DMS 273 treated with DMSO at 0.1 percent for 48 hours (cell line): ENCODE data around the gene SIGLEC9.

Experiments used
- DNase-seq: peaks from one replicate; lab custom pipeline; 2025; lab: John Stamatoyannopoulos, UW

Gene SIGLEC9

DNA sequence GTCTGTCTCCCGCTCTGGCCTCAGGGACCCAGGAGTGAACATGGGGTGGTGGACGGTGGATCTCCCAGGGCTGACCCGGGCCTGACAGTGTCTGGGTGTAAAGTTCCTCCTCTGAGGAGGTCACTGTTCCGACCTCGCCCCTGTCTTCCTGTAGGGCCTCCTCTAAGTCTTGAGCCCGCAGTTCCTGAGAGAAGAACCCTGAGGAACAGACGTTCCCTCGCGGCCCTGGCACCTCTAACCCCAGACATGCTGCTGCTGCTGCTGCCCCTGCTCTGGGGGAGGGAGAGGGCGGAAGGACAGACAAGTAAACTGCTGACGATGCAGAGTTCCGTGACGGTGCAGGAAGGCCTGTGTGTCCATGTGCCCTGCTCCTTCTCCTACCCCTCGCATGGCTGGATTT lies at the start of gene SIGLEC9:
SIGLEC9 (plus strand) TSS at position 178 of the 400 bp plus-strand sequence; CDS start at position 247, 69 bp downstream.
- no peak for DNase-seq

DNA sequence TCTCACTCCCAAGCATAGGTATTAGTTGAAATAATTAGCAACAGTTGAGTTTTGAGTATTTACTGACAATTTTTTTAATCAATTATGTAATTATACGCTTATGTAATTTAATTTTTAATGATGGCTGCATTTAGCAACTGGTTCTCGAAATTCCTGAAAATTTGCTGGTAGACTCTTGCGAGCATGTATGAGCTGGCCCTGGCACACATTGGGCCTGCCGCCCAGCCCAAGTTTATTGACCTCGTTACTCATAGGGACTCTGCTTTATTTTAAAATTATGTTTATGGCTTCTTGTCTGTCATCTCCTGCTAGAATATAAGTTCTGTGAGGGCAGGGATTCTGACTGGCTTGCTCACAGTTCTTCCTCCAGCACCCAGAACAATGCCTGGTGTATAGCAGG lies 48.7 kb upstream of the SIGLEC9 start:
- DNase-seq: no peak

DNA sequence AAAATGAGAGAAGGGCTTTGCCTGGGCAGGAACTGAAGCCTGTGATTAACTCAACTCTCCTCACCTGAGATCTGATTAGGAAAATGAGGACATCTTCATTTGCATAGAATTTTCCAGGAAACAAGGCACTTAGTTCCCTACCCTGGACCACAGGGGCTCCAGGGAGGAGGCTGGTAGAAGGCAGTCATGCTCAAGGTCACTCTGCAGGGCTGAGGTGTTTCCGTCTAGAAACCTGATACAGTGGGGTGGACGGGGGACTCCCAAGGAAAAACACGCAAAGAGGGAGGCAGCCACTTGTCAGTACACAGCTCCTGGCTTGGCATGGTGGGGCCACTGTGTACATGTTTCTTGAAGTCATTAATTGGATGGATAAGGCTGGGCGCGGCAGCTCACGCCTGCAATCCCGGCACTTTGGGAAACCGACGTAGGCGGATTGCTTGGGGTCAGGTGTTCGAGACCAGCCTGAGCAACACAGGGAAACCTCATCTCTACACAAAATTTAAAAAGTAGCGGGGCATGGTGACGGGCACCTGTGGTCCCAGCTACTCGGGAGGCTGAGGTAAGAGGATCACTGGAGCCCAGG lies 48.0 kb upstream of the SIGLEC9 start:
- no peak for DNase-seq

DNA sequence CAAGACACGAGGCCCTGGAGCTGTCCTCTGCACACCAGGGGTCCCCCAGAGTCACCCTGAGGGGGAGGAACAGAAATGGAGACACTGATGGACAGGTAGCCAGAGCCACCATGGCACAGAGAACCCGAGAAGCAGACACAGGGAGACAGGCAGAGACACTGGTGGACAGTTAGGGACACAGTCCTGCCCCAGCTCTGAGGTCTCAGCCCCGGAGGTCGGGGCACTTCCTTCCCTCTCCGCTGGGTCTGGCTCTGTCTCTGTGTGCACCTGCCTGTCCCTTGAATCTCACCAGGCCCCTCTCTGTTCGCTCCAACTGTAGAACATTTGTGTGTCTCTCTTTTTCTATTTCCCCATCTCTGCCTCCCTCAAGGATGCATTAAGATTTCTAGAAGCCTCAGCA lies 46.6 kb upstream of the SIGLEC9 start:
- DNase-seq: no peak

DNA sequence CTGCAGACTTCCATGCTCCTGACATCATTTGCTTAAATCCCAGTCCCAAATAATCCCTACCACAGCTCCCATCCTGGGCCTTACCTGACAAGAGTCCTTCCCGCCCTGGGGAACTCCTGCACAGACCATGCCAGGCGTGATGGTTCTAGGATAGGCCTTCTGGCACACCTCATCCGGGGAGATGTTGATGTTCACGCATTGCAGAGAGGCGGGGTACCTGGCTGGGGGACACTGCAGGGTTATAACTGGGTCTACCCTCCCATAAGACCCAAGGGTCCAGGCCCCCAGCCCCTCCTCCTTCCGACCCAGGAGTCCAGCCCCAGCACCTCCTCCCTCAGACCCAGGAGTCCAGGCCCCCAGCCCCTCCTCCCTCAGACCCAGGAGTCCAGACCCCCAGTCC lies 46.0 kb upstream of the SIGLEC9 start:
- no peak for DNase-seq

DNA sequence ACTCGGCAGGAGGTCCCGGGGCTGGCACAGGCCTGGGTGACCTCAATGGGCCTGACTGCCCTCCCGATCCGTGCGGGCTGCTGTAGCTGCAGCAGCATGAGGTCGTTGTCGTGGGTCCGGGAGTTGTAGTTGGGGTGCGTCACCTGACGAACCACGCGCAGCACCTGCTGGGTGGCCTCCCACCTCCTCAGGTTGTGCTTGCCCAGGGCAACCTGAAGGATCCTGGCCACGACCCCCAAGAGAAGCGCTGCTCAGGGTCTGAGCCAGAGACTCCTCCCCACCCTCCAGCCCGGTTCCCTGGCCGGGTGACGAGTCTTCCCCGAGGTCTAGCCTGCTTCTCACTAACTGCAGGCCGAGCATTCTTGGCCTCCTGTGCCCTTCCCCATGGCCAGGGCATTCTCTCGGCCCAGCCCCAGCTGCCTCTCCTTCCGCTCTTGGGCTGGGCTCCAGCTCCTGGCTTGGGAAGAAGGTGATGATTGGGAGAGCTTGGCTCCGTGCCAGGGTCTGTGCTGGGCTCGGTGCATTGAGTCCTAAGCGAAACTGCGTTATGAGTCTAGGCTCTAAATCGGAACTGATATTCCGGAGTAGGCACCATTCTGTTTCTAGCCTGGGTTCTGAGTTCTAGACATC lies 45.1 kb upstream of the SIGLEC9 start:
- DNase-seq: no peak

DNA sequence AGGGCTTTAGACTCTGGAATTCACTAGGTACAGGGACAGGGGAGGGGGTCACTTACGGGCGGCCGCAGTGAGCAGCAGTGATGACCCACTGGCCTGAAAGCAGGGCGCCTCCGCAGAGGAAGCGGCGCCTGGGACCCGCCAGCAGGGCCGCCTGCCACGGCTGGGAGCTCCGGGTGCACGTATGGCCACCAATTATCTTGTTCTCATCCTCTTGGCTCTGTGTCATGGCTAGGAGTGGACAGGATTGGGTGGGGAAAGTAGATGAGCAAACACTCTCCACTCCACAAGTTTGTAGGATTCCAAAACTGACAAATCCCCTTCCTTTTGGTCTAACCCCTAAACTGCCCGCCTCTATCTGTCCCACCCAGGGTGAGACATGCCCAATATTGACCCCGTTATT lies 43.2 kb upstream of the SIGLEC9 start:
- DNase-seq: no peak

DNA sequence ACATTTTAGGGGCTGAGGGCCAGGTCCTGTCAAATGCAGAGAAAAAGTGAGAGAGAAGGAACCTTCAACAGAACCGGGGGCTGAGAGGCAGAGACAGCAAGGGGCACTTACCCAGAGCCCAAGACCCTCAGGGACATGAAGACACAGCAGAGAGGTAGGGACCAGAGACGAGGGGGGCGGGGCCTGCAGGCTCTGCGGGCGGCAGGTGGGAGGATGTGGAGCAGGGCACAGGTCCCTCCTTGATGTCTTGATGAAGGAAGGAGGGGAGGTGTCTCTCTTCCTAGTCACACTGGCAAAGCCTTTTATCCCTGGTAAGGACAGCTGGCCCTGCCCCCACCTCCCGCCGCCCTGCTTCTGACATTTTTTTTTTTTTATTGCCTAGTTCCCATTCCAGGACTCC lies 42.1 kb upstream of the SIGLEC9 start, which contains the start of gene KLK14:
KLK14 (minus strand) TSS at position 277 of the 400 bp plus-strand sequence; CDS start at position 4, 273 bp downstream.
- no peak for DNase-seq

DNA sequence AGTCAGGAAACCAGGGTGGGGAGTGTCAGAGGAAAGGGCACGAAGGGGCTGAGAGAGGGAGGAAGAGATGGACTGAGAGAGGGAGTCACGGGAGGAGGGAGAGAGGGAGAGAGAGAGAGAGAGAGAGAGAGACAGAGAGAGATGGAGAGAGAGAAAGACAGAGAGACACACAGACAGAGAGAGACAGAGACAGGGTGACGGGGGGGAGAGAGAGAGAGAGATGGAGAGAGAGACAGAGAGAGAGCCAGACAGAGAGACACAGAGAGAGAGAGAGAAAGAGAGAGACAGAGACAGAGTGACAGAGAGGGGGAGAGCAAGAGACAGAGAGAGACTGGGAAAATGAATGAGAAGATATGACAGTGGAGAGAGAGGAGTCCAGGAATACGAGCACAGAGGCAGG lies 41.5 kb upstream of the SIGLEC9 start:
- no peak for DNase-seq

DNA sequence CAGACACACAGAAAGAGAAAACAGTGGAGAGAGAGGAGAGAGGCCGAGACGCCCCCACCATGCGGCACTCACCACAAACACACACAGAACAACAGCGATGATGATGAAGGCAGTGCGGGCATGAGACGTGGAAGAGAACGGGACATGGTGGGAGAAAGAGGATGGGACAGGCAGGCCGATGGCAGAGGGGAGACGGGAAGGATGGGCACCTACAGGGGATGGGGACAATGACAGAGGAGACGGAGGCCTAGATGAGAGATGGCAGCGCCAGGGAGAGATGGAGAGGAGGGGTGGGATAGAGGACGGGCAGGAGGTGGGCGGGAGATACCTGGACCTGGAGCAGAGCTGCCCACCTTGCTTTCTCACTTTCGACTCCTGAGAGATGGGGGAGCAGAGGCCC lies 40.9 kb upstream of the SIGLEC9 start:
- no peak for DNase-seq

DNA sequence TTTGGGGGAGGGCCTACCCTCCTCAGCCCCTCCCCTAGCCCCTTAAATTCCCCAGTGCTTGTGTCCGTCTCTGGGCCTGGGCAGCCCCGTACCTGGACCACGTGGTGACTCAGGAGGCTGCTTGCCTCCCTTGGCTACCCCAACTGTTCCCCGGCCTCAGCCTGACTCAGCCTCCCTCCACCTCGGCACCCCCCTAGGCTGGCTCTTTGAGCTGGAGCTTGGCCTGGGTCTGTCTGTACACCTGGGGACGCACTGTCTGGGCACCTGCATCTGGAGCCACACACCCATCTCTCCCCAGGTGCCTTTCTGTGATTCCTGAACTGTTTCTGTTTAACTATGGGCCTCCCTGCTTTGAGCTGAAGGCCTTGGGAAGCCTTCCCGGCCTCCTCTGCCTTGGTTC lies 40.2 kb upstream of the SIGLEC9 start:
- no peak for DNase-seq

DNA sequence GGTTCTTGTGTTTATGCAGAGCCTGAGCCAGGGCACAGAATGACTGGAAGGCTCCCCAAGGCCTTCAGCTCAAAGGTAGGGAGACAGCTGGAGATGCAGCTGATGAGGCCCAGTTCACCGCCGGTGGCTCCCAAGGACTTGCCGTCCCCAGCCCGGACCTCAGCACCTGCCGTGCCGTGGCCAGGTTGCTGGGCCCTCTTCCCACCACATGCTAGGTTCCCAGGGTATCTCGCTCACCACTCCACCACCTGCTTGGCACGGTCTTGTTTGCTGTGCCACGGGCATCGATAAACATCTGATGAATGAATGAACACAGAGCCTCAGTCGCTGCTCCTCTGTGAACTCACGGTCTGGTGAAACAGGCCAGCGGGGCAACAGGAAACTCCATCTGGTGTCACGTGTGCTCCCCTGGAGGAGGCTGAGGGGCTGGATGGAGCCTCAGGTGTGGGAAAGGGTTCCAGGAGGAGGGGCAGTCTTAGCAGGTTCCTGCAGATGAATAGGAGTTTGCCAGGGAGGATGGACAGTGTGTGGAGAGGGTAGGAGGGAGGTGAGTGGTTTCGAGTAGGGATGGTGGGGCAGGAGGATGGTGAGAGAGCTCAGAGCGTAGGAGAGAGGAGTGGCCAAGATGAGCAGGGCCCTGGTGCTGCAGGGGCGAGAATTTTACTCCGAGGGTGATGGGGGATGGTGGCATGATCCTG lies 38.4 kb upstream of the SIGLEC9 start:
- no peak for DNase-seq

DNA sequence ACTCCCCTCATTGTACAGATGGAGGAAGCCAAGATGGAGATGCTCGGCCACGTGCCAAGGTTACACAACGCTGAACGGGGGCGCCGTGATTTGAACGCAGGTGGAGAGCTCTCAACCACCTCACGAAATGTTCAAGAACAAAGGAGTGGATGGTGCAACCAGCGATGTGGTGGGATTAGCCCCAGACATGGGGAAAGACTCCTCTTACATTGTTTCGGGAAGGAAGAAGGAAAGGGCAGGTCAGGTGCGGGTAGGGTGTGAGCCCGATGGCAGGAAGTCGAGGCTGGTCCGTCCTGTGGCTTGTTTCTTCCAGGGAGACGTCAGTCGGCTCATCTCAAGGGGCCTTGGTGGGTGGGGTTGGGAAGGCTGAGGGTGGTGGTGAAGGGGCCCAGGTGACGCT lies 34.9 kb upstream of the SIGLEC9 start:
- no peak for DNase-seq

DNA sequence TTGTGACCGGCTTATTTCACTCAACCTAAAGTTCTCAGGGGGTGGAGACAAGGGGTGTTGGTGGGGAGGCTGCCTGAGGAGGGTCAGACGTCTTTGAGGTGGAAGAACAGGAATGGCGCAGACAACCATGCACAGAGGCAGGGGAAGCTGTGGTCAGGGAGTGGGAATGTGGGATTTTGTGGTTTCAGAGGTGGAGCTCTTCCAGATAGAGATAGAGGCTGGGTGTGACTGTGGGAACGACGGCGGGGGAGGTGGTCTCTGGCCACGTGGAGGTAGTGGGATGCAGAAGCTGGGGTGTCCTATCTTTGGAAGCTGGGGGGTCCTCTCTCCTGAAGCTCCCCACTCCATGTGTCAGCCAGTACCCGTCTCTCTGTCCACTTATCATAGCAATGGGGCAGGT lies 34.2 kb upstream of the SIGLEC9 start:
- DNase-seq: no peak

DNA sequence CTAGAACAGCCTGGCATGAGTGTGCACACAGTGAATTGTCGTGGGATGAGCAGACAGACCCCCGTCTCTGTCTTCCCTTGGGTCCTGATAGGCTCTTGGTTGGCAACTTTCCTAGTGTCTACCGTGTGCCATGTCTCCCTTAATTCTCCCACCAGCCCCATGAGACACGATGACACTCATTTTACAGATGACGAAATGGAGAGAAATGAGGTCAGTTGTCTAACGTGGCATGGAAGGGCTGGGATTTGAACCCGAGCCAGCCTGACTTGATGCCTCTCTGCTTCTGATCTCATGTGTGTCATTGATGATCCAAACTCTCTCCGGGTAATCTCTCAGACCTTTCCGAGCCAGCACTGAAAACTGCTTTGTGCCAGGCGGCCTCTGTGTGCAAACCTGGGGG lies 33.6 kb upstream of the SIGLEC9 start:
- DNase-seq: no peak

DNA sequence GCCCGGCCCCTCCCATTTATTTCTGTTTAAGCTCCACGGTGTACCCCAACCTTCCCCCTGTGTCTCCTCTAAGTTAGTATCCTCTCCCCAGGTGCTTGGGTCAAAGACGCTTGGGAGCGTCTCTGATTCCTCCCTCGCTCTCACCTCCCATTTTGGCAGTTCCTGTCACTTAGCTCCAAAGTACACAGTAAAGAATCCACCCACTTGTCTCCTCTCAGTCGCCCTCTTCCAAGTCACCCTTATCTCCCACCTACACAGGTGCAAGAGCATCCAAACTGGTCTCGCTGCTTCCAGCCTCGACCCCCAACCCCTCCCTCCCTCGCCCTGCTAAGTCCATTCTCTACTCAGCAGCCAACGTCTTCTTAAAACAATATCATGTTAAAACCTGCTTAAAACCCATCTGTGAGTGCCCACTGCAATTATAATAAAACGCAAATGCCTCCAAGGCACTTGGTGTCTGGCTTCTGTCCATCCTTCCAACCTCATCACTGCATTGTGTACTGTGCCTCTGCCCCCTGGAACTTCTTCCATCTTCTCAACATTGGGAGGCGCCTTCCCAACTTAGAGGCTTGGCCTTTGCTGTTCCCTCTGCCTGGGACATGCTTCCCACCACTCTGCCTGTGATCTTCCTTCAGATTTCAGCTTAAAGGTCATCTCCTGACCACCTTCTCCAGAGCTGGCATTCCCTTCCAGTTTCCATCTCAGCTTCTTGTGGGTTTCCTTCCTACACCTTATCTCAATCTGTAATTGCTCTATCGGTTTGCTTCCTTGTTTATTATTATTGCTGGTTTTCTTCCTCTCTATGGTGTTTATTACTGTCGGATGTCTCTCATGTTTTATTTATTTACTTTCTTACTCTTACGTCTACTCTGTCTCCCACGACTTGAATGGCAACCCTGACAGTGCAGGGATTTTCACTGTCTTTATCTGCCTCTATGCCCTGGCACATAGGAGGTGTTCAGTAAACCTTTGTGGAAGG lies 32.5 kb upstream of the SIGLEC9 start:
- no peak for DNase-seq

DNA sequence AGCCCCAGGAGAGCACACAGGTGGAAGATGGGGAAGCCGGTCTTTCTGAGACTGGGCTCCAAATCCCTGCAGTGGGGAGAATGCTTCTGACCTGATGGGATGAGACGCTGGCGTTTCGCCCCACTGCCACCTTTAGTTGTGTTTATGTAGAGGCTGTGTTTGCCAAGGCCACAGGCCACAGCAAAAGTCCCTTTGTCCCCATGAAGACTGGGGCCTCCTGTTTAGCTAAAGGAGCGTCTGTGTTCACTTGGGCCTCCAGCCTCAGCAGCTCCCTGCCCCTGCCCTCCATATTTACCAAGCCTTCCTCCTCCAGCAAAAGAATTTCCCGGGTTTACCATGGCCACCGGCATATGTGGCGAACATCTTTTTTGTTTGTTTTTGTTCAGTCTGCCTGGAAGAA lies 31.6 kb upstream of the SIGLEC9 start:
- no peak for DNase-seq

DNA sequence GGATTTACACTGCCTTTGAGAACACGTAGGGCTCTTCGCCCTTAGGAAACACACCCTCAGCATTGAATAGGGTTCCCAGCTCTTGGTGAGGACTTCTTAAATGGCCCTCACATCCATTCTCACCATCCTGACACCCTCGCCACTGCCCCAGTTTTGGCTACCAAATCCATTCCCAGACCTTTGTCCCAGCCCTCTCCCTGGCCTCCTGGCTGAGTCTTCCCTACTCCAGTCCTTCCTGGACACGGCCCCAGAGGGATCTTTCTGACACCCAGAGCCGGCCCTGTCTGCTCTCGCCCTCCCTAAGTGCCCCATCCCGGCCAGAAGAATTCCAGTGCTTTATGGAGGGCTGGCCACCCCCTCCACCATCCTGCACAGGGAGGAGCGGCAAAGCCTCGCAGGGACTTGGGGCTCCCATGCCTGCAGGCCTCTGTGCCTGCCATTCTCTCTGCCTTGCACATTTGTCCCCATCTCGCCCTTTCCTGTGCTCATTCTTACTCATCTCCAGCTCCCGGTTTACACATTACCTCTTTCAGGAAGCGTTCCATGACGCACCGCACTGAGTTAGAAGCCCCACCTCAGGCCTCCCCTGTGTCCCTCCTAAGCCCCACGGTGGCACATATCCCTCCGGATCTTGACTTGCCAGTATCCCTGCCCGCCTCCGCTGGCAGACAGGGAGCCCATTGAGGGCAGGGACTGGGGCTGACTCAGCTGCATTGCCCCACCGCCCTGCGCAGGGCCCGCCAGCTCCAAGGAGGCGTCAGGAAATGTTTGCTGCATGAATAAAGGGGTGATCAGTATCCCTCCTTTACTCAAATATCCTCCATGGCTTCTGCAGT lies 31.0 kb upstream of the SIGLEC9 start:
- no peak for DNase-seq

DNA sequence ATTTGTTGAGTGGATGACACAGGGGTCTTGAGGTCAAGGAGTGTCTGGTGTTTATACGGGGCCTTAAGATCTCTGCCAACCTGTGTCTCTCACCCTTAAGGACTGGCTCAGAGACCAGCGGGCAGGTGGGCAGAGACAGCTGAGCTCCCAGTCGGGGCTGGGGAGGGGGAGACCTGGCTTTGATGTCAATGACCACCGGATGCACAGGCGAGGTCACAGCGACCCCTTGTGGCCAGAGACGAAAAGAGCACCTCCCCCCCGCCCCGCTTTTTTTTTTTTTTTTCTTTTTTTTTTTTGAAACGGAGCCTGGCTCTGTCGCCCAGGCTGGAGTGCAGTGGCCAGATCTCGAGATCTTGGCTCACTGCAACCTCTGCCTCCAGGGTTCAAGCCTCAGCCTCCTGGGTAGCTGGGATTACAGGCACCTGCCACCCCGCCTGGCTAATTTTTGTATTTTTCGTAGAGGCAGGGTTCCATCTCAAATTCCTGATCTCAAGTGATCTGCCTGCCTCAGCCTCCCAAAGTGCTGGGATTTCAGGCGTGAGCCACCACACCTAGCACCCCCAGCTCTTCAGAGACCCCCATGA lies 29.9 kb upstream of the SIGLEC9 start:
- DNase-seq: no peak

DNA sequence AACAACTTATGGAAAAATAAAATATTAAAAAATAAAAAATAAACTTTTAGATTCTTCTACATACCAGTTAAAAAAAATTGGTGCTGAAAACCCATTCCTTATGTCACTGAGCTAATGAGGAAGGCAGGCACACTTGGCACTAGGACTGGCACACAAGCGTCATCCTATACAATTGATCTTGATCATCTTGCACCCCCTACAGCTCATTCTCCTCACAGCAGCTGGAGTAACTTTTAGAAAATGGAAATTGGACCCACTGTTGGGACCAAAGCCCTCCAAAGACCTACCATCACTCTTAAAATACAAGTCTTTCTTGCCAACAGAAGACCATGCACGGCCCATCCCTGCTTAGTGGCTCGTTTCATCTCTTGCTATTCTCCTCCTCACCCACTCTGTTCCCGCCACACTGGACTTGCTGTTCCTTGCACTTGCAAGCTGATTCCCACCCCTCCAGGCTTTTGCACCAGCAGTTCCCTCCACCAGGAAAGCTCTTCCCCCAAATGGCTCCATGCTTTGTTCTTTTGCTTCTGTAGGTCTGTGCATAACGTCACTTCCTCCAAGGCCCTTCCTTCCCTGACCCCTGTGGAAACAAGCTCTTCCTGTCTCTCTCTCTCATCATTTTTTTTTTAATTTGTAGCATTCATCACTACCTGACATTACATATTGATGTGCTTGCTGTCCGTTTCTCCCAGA lies 28.1 kb upstream of the SIGLEC9 start:
- DNase-seq: no peak
